Activated CD4-positive, alpha-beta memory T cell treated with anti-CD3 and anti-CD28 coated beads for 36 hours (primary cell): ENCODE data around the gene SLC27A2. TPM values are rescaled to one million over a fixed set of nuclear protein-coding genes. Genes with fewer than 3 reads are reported as not detected.
"Not testable (repeated sequence)": the region's sequence is repeated elsewhere in the genome, so short reads cannot be mapped to it uniquely, and the experiment has no call there.

Experiments used
- CTCF ChIA-PET: fragments of 350-600 bp; sonication (Branson Sonifier 250); formaldehyde crosslinking; loops from one replicate; lab custom pipeline; 2021; ENCODE audit warnings: antibody characterized with exemption, inconsistent platforms; lab: Charles Lee
- POLR2A ChIA-PET: fragments of 350-600 bp; sonication (Branson Sonifier 250); formaldehyde crosslinking; loops from one replicate; lab custom pipeline; 2021; ENCODE audit warnings: antibody characterized with exemption; lab: Charles Lee
- DNase-seq: peaks from one replicate; pipeline ENCODE4 v3.0.0-alpha.2; 2020
- H3K27ac Mint-ChIP-seq: one replicate; pipeline ENCODE4 v1.8.0; 2021; ENCODE audit warnings: mixed read lengths
- H3K27me3 Mint-ChIP-seq: one replicate; pipeline ENCODE4 v1.8.0; 2021; ENCODE audit warnings: mixed read lengths
- H3K36me3 Mint-ChIP-seq: one replicate; pipeline ENCODE4 v1.8.0; 2021; ENCODE audit warnings: mixed read lengths
- H3K4me1 Mint-ChIP-seq: one replicate; pipeline ENCODE4 v1.8.0; 2021; ENCODE audit warnings: low read depth, mixed read lengths
- H3K4me3 Mint-ChIP-seq: one replicate; pipeline ENCODE4 v1.8.0; 2021; ENCODE audit warnings: mild to moderate bottlenecking, mixed read lengths
- H3K9me3 Mint-ChIP-seq: one replicate; pipeline ENCODE4 v1.8.0; 2021; ENCODE audit warnings: mixed read lengths
- intact Hi-C: fragments of 100-400 bp; cut with micrococcal nuclease; formaldehyde crosslinking; loops from one replicate; pipeline ENCODE4 v1.15.1; 2023
- total RNA-seq, 2 experiments: library from RNA; stranded (reverse); gene quantifications; one replicate each; pipeline ENCODE4 v1.2.3, GENCODE V29; 2021

The SLC27A2 gene
- 10 to 100 TPM; 22.5 to 24.3 TPM for total RNA-seq

DNA sequence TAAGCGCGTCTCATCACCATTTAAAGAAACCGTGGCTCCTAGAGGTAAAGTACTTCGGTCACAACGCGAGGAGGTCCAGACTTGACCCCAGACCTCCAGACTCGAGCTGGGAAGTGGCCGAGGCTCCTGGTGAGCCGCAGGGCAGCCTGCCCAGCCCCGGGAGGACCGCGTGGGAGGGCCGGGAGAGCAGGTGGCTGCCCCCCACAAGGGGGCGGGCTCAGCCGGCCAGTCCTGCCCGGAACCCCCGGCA, at the start of gene SLC27A2:
SLC27A2 (plus strand) TSS at position 228 of the 250 bp plus-strand sequence. CDS start 232 bp downstream, outside the sequence.
- peaks cover 37% of the 10 kb centered on the region for H3K4me1 Mint-ChIP-seq
- peaks cover 15% of the 10 kb centered on the region for H3K36me3 Mint-ChIP-seq
- intact Hi-C loops = loop anchor here (2.0 to 5.0 kb wide), 3 partner anchors 67 to 705 kb away; partner anchors contain the start of genes DTWD1 and FAM227B
- peak within 1 kb of the TSS; percentile 98 for H3K4me3 Mint-ChIP-seq
- ChIA-PET POLR2A (interaction anchor here (1.1 to 2.7 kb wide), 3 partner anchors 38 to 173 kb away, joined by 4 to 24 read pairs (median 9); partner anchors contain the start of gene GABPB1), CTCF (interaction anchor here (0.6 to 3.5 kb wide), 10 partner anchors 31 to 563 kb away, joined by 3 to 26 read pairs (median 4); no protein-coding TSS in a partner anchor)
- H3K9me3 Mint-ChIP-seq = no peaks in the 10 kb centered on the region
- H3K27ac Mint-ChIP-seq = peak within 1 kb of the TSS; percentile 78
- H3K27me3 Mint-ChIP-seq = peaks cover 17% of the 10 kb centered on the region
- no peak for DNase-seq

DNA sequence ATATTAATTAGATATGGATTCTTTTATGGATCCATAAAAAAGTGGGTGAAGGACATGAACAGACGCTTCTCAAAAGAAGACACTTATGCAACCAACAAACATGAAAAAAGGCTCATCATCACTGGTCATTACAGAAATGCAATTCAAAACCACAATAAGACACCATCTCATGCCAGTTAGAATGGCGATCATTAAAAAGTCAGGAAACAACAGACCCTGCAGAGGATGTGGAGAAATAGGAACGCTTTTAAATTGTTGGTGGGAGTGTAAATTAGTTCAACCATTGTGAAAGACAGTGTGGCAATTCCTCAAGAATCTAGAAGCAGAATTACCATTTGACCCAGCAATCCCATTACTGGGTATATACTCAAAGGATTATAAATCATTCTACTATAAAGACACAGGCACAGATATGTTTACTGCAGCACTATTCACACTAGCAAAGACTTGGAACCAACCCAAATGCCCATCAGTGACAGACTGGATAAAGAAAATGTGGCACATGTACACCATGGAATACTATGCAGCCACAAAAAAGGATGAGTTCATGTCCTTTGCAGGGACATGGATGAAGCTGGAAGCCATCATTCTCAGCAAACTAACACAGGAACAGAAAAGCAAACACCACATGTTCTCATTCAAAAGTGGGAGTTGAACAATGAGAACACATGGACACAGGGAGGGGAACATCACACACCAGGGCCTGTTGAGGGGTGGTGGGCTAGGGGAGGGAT, 49.6 kb upstream of the SLC27A2 start:
- Mint-ChIP-seq H3K27me3 (peaks cover 18% of the 10 kb centered on the region), H3K4me3 (peak overlapping the region; percentile 13), H3K9me3 (peaks cover 12% of the 10 kb centered on the region), H3K4me1 (peaks cover 40% of the 10 kb centered on the region)
- DNase-seq, H3K27ac Mint-ChIP-seq, POLR2A ChIA-PET, H3K36me3 Mint-ChIP-seq: not testable (repeated sequence)
- intact Hi-C loops = loop anchor here (10.0 kb wide), 2 partner anchors 632 to 978 kb away; partner anchors contain the start of genes COPS2 and SPPL2A
- CTCF ChIA-PET = interaction anchor here (1.6 kb wide), 1 partner anchor 184 kb away, joined by 5 read pairs; no protein-coding TSS in a partner anchor

GRCh38 chr15:50134524-50135024, 47.4 kb upstream of the SLC27A2 start:
- ChIA-PET POLR2A (interaction anchor here (0.8 to 3.8 kb wide), 6 partner anchors 48 to 221 kb away, joined by 3 to 21 read pairs (median 4); partner anchors contain the start of gene GABPB1), CTCF (interaction anchor here (0.6 to 2.9 kb wide), 7 partner anchors 11 to 216 kb away, joined by 3 to 11 read pairs (median 4); partner anchors contain the start of gene SLC27A2)
- intact Hi-C loops = loop anchor here (1.0 to 10.0 kb wide), 15 partner anchors 18 to 1257 kb away; partner anchors contain the start of genes COPS2, EID1, FAM227B and SPPL2A
- Mint-ChIP-seq H3K9me3 (peaks cover 12% of the 10 kb centered on the region), H3K4me3 (no peak overlapping the region), H3K27me3 (peaks cover 14% of the 10 kb centered on the region), H3K36me3 (peaks cover 8% of the 10 kb centered on the region), H3K4me1 (peaks cover 52% of the 10 kb centered on the region), H3K27ac (peak overlapping the region; percentile 84)
- no peak for DNase-seq

GRCh38 chr15:50135031-50135551, 46.9 kb upstream of the SLC27A2 start:
- intact Hi-C loops = loop anchor here (1.0 to 10.0 kb wide), 15 partner anchors 19 to 1258 kb away; partner anchors contain the start of genes COPS2, EID1, FAM227B and SPPL2A
- Mint-ChIP-seq H3K4me1 (peaks cover 52% of the 10 kb centered on the region), H3K9me3 (peaks cover 12% of the 10 kb centered on the region), H3K4me3 (peak overlapping the region; percentile 30), H3K27ac (peak overlapping the region; percentile 84), H3K36me3 (peaks cover 8% of the 10 kb centered on the region), H3K27me3 (peaks cover 14% of the 10 kb centered on the region)
- DNase-seq = peak; percentile 75
- CTCF ChIA-PET = interaction anchor here (0.6 to 2.9 kb wide), 7 partner anchors 10 to 216 kb away, joined by 3 to 11 read pairs (median 4); partner anchors contain the start of gene SLC27A2
- POLR2A ChIA-PET = interaction anchor here (0.8 to 3.8 kb wide), 6 partner anchors 48 to 220 kb away, joined by 3 to 21 read pairs (median 4); partner anchors contain the start of gene GABPB1

GRCh38 chr15:50137330-50137761, 44.6 kb upstream of the SLC27A2 start:
- CTCF ChIA-PET = interaction anchor here (0.9 kb wide), 2 partner anchors 179 to 901 kb away, joined by 3 read pairs; no protein-coding TSS in a partner anchor
- Mint-ChIP-seq H3K36me3 (peaks cover 3% of the 10 kb centered on the region), H3K27ac (peak overlapping the region; percentile 82), H3K9me3 (peaks cover 4% of the 10 kb centered on the region), H3K4me3 (peak overlapping the region; percentile 53), H3K27me3 (peaks cover 11% of the 10 kb centered on the region), H3K4me1 (peaks cover 49% of the 10 kb centered on the region)
- POLR2A ChIA-PET = interaction anchor here (1.1 to 3.8 kb wide), 3 partner anchors 46 to 982 kb away, joined by 3 to 21 read pairs (median 4); partner anchors contain the start of gene COPS2
- intact Hi-C loops = loop anchor here (2.0 to 10.0 kb wide), 6 partner anchors 627 to 1260 kb away; partner anchors contain the start of genes COPS2, EID1 and SPPL2A
- peak; percentile 77 for DNase-seq

DNA sequence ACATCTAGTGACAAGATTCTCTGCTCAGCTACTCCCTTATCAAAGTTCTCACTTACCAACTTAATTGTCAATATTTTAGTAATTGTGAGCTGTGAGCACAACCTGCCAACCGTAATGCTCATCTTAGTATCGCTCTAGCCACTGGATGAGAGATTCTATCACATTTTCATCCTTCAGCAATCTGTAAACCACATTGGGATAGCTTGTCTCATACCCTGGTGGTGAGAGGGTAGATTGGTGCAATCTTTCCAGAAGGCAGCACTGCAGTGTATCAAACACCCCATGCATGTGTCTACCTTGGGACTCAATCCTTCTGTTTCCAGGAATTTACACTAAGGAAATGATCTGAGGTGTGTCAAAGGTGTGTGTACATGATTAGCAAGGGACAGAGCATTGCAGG, 44.1 kb upstream of the SLC27A2 start:
- ChIA-PET POLR2A (interaction anchor here (3.8 kb wide), 1 partner anchor 123 kb away, joined by 21 read pairs; no protein-coding TSS in a partner anchor), CTCF (interaction anchor here (0.9 kb wide), 2 partner anchors 178 to 902 kb away, joined by 3 read pairs; no protein-coding TSS in a partner anchor)
- intact Hi-C loops = loop anchor here (2.0 to 10.0 kb wide), 6 partner anchors 627 to 1261 kb away; partner anchors contain the start of genes COPS2, EID1 and SPPL2A
- Mint-ChIP-seq H3K36me3 (no peaks in the 10 kb centered on the region), H3K4me3 (no peak overlapping the region), H3K9me3 (no peaks in the 10 kb centered on the region), H3K4me1 (peaks cover 45% of the 10 kb centered on the region), H3K27me3 (peaks cover 7% of the 10 kb centered on the region), H3K27ac (peak overlapping the region; percentile 82)
- DNase-seq = no peak

GRCh38 chr15:50138391-50138790, 43.6 kb upstream of the SLC27A2 start:
- Mint-ChIP-seq H3K4me1 (peaks cover 45% of the 10 kb centered on the region), H3K27ac (peak overlapping the region; percentile 82), H3K36me3 (no peaks in the 10 kb centered on the region), H3K9me3 (no peaks in the 10 kb centered on the region), H3K27me3 (peaks cover 7% of the 10 kb centered on the region), H3K4me3 (no peak overlapping the region)
- intact Hi-C loops = loop anchor here (5.0 to 10.0 kb wide), 5 partner anchors 626 to 1261 kb away; partner anchors contain the start of genes COPS2, EID1 and SPPL2A
- ChIA-PET CTCF (interaction anchor here (0.9 kb wide), 2 partner anchors 178 to 902 kb away, joined by 3 read pairs; no protein-coding TSS in a partner anchor), POLR2A (no interaction called here)
- DNase-seq = no peak

- Mint-ChIP-seq H3K4me3 (no peak overlapping the region), H3K4me1 (peaks cover 42% of the 10 kb centered on the region), H3K27me3 (peaks cover 7% of the 10 kb centered on the region), H3K36me3 (no peaks in the 10 kb centered on the region), H3K27ac (no peak overlapping the region), H3K9me3 (no peaks in the 10 kb centered on the region)
- intact Hi-C loops = loop anchor here (5.0 to 10.0 kb wide), 4 partner anchors 175 to 718 kb away; partner anchors contain the start of gene FGF7
- no peak for DNase-seq
- POLR2A ChIA-PET = no interaction called here
- CTCF ChIA-PET = interaction anchor here (0.6 to 1.3 kb wide), 3 partner anchors 13 to 1166 kb away, joined by 3 to 4 read pairs (median 3); no protein-coding TSS in a partner anchor
These were observed 41.9 kb upstream of the SLC27A2 start for GRCh38 chr15:50140098-50140497.

DNA sequence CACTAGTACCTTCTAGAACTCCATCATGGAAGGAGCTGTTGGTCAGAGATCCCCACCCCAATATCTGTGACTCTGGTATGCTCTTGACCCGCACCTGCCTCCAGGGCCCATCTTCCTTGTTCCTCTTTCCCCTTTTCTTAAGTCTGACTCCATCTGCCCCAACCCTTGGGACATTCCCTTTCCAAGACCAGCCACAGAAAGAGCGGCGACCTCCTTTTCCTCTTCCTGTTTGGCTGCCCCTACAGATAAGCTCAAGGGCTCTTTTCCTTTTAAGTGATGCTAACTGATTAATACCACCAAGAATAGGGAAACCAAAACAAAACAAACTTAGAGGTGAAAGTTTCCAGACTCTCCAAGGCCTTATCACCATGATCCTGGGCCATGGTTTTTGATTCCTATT, 41.0 kb upstream of the SLC27A2 start:
- CTCF ChIA-PET = interaction anchor here (1.3 kb wide), 1 partner anchor 90 kb away, joined by 3 read pairs; no protein-coding TSS in a partner anchor
- Mint-ChIP-seq H3K4me3 (no peak overlapping the region), H3K36me3 (no peaks in the 10 kb centered on the region), H3K9me3 (no peaks in the 10 kb centered on the region), H3K27me3 (peaks cover 7% of the 10 kb centered on the region), H3K27ac (no peak overlapping the region), H3K4me1 (peaks cover 37% of the 10 kb centered on the region)
- intact Hi-C loops = loop anchor here (5.0 to 10.0 kb wide), 4 partner anchors 174 to 719 kb away; partner anchors contain the start of gene FGF7
- POLR2A ChIA-PET = no interaction called here
- DNase-seq = no peak

DNA sequence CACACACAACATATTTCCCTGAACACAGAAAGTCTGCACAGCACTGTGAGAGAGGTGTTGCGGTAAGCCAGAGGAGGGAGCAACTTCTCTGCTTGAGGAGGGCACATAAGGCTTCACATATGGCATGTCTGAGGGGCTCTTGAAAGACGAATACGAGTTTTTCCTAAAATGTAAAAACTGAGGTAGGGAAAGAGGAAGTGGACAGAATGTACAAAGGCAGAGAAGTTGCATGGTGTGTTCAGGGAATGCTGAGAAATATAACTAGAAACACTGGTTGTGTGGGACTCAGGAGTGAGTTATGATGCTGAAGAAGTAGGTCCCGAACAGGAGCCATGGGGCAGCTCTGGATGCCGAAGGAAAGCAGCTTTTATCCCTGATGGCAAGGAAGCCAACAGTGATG, 40.1 kb upstream of the SLC27A2 start:
- ChIA-PET CTCF (no interaction called here), POLR2A (no interaction called here)
- Mint-ChIP-seq H3K36me3 (no peaks in the 10 kb centered on the region), H3K4me1 (peaks cover 30% of the 10 kb centered on the region), H3K27me3 (peaks cover 7% of the 10 kb centered on the region), H3K9me3 (no peaks in the 10 kb centered on the region), H3K4me3 (no peak overlapping the region), H3K27ac (no peak overlapping the region)
- no peak for DNase-seq
- intact Hi-C loops = loop anchor here (5.0 to 10.0 kb wide), 4 partner anchors 173 to 720 kb away; partner anchors contain the start of gene FGF7
